Stomach (tissue), 4 donors: ENCODE results near the gene INTS7.

ENCODE experiments used
- POLR2A ChIP-seq, 4 donors: fragments of 450-650 bp; IDR thresholded peaks; one replicate each; pipeline ENCODE4 v1.6.1; 2016; ENCODE audit warnings: antibody characterized with exemption in 4 of 4, control low read depth in 2 of 4, mild to moderate bottlenecking in 1 of 4, moderate library complexity in 1 of 4
- POLR2AphosphoS5 ChIP-seq, 3 donors: sonication (generic); formaldehyde crosslinking; IDR thresholded peaks; one replicate each; pipeline ENCODE4 v1.6.1; 2016; ENCODE audit warnings: antibody characterized with exemption in 3 of 3

- TF ChIP-seq POLR2AphosphoS5 (IDR thresholded peaks at IDR 0.05) (no peak), POLR2A (IDR thresholded peaks at IDR 0.05) (no peak)
These were observed 87.0 kb downstream of the INTS7 start for GRCh38 chr1:211948377-211948776.
